Right kidney (tissue), 1 donor: Measurements from ENCODE around the gene LGALS12.
"Not testable (repeated sequence)": the region's sequence is repeated elsewhere in the genome, so short reads cannot be mapped to it uniquely, and the experiment has no call there.

ENCODE experiments used
- DNase-seq: peaks from one replicate; pipeline ENCODE4 v3.0.0-alpha.2; 2016

Gene LGALS12

GRCh38 chr11:63534076-63534475 lies 28.2 kb downstream of the LGALS12 start:
- DNase-seq = no peak

- DNase-seq = no peak
These were observed 29.1 kb downstream of the LGALS12 start for GRCh38 chr11:63534895-63535461.

GRCh38 chr11:63535734-63536133 lies 29.9 kb downstream of the LGALS12 start:
- DNase-seq = no peak

GRCh38 chr11:63536669-63537292 lies 30.9 kb downstream of the LGALS12 start, which contains the start of gene PLAAT4:
TSS of gene PLAAT4 (plus strand) at chr11:63536808. CDS start at chr11:63536869, 61 bp downstream.
- peak; percentile 44 for DNase-seq

GRCh38 chr11:63537293-63538101 lies 31.6 kb downstream of the LGALS12 start:
- no peak for DNase-seq

- DNase-seq = not testable (repeated sequence)
These were observed 36.6 kb downstream of the LGALS12 start for GRCh38 chr11:63542506-63542905.

- no peak for DNase-seq
These were observed 37.8 kb downstream of the LGALS12 start for GRCh38 chr11:63543711-63544110.

GRCh38 chr11:63547061-63547460 lies 41.2 kb downstream of the LGALS12 start:
- no peak for DNase-seq

GRCh38 chr11:63548178-63548577 lies 42.3 kb downstream of the LGALS12 start:
- DNase-seq = no peak

GRCh38 chr11:63549411-63549810 lies 43.5 kb downstream of the LGALS12 start:
- DNase-seq = no peak

GRCh38 chr11:63550156-63550700 lies 44.3 kb downstream of the LGALS12 start:
- DNase-seq = not testable (repeated sequence)

GRCh38 chr11:63551091-63551888 lies 45.4 kb downstream of the LGALS12 start:
- no peak for DNase-seq

GRCh38 chr11:63551889-63552266 lies 46.0 kb downstream of the LGALS12 start:
- no peak for DNase-seq

- DNase-seq = no peak
These were observed 47.0 kb downstream of the LGALS12 start for GRCh38 chr11:63552921-63553320.

GRCh38 chr11:63553759-63554158 lies 47.9 kb downstream of the LGALS12 start:
- DNase-seq = no peak

- no peak for DNase-seq
These were observed 49.0 kb downstream of the LGALS12 start for GRCh38 chr11:63554877-63555223.

GRCh38 chr11:63556404-63557013 lies 50.6 kb downstream of the LGALS12 start:
- DNase-seq = no peak

GRCh38 chr11:63557570-63557969 lies 51.7 kb downstream of the LGALS12 start:
- no peak for DNase-seq

- DNase-seq = no peak
These were observed 52.7 kb downstream of the LGALS12 start for GRCh38 chr11:63558459-63559157.

GRCh38 chr11:63560506-63561180 lies 54.8 kb downstream of the LGALS12 start:
- DNase-seq = no peak
